HG03025 (cell line): ENCODE data around the gene VAMP7.
"Not testable (repeated sequence)": the region's sequence is repeated elsewhere in the genome, so short reads cannot be mapped to it uniquely, and the experiment has no call there.

Source experiments
- ATAC-seq: cut with Tn5 transposase; IDR thresholded peaks from one replicate; pipeline ENCODE4 v1.9.1; 2021; ENCODE audit warnings: mild to moderate bottlenecking, moderate library complexity; ENCODE audit not compliant: unreplicated experiment, low FRiP score

VAMP7 gene

DNA sequence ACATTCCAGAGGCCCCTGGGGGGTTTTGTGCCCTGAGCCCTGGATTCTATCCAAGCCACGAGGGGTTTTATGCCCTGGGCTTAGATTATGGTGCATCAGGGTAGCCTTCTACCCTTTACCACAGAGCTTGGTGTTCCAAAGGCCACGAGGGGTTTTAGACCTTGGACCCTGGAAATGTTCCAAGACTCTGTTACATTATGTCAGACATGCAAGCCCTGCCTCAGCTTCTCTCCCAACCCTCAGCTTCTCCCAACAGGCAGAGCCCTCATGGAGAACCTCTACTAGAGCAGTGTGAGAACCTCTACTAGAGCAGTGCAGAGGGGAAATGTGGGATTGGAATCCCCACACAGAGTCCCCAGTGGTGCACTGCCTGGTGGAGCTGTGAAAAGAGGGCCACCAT is 105.8 kb downstream of the VAMP7 start:
- ATAC-seq = not testable (repeated sequence)

DNA sequence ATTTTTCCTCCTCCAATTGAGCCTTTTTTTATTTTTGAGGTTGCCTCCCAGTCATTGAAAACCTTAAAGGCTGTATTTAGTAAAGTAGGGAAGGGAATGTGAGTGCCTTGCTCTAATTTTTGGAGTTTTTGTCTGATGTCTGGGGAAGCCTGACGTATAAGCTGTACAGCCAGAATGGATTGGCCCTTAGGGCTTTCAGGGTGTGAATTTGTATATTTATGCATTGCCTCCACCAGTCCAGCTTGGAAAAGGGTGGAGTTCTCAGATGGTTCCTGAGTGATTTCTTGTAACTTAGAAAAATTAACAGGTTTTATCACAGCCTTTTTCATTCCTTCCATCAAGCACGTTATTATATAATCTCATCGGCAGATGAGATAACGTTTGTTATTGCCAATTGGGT is 107.7 kb downstream of the VAMP7 start:
- ATAC-seq = no peak
